GM21825 (cell line): Measurements from ENCODE around the gene EYS.

Experiments
- ATAC-seq: cut with Tn5 transposase; IDR thresholded peaks from one replicate; pipeline ENCODE4 v1.9.1; 2021; ENCODE audit warnings: mild to moderate bottlenecking, moderate library complexity; ENCODE audit not compliant: unreplicated experiment

The EYS gene

DNA sequence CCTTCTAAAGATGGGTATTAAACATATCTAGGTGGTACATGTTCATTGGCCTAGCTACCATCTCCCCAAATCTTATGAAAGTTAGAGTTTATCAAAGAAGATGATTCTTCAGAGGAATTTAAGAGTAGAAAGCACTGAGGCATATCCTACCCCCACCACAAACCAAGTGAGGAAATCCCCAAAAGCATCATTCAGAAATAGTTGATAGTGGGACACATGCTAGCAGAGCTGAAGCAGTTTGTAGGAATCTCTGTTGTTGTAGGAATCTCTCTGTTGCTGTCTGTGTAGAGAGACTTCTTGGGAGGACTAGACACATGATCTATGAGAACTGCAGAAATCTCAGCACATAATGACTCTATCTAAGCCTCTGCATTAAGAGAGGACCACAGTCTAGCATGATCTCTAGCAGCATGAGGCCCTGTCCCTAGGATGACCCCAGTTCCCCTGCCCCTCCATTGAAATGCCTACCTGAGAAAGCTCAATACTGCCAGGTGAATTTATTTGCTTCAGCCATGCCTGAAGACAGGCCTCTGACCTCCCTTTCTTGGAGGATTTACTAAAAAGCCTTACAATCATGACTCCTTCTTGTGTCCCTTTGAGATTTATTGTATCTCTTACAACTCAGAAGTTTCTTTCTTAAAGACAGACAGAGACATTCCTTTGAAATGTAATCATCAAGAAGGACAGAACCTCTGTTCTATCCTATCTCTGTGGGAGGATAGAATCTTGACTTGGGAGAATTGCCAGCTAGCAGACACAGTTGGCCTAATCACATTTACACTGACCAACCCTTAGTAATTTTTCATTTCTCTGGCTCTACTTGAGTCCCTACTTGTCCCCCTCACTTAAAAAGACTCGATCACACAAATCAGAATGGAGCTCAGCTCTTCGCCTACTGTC is 1489.1 kb downstream of the EYS start:
- ATAC-seq = no peak

DNA sequence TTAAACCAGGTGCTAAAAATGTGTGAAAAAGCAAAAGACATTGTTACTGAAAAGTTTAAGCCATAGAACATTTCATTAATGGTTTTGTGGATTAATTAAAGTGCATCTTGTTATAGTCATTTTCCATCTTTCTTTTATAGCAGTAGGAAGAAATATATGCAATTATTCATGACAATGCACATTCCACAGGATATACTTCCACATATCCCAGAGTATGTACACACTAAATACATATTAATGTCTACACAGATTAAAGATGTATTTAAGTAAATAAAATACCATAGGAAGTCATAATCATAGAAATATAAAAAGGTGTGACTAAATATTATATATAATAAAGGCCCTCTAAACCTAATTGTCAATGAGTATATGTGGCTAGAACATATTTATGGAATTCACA is 1492.7 kb downstream of the EYS start:
- ATAC-seq = no peak

DNA sequence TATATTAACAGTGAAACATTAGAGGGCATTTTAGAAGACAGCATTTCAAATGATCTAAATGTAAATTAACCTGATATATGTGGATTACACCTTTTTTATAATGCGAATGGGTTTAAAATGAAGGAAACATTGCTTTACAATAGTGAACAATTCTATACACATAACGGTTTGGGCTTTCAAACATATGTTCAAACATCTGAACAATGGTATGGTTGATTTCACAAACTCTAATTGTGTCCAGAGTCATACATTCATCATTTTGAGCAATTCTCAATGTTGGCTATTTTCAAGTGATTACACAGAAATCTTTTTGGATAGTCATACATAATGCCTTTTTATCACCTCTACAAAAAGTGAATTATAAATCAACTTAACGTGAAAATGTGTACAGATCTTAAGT is 1493.3 kb downstream of the EYS start:
- ATAC-seq = no peak

DNA sequence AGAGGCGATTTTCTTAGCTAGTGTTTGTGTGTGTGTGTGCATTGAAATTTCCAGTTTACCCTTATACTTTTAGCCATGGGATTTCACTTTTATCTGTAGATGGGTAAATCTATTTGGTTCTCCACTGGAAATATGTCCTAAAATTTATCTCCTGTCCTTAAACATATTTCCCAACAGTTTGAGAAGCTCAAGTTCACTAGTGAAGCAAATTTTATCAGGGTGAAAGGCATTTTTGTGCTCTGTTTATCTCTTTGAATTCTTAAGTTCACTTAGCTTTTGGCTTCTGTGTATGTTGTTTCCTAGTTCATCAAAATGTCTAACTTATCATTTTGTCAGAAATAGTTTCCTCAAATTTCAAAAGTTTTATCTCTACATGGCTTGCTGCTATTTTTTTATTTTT is 1509.8 kb downstream of the EYS start:
- no peak for ATAC-seq

DNA sequence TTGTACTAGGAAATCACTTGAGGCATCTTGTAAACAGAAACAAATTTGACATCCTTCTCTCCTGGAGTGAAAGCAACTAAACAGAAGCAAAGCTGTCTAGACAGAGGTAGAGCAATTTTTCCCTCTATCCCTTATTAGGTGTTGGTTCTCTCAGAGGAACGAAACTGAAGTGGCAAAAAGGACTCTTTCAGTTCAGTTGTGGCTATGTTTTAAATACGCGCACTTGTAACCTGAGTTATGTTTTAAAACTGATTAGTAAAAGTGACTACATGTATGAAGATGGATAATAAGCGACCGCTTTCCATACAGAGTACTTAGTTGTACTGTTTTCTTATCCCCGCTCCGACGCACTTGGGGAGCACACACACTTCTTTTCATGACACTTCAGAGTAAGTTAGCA is 1520.4 kb downstream of the EYS start:
- no peak for ATAC-seq

DNA sequence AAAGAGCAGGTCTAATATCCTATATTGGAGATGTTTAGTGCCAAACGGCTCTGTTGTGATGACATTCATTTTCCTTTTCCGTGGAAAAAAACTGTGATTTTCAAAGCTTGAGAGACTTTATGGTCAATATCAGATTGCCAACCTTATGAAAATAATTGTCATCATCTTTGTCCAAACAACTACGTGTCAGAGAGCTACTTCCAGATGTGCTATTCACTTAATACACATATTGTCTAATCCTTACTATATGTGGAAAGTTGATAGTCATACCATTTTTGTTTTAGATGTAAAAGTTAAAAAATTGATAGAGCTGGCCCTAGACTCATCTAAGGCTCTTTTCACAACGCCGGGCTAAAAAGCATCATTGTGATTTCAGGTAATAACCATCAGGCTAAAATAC is 1521.4 kb downstream of the EYS start:
- no peak for ATAC-seq

DNA sequence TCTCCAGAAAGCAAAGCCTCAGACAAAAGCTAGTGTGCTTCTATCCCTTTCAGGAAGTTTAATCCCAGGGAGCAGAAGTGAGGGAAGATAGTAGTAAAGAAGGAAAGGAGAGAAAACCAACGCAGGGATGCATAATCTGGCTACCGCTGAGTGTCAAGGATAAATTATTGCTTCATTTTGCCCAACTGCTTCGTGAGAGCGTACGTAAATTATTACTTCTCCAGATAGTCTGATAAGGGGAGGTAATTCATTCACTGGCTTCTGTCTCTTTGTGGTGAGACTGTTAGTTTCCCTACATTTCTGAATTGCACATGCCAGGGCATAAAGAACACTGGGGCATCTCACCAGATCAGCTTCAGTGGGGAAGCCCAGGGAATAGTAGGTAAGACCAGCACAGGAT is 1531.7 kb downstream of the EYS start:
- no peak for ATAC-seq

DNA sequence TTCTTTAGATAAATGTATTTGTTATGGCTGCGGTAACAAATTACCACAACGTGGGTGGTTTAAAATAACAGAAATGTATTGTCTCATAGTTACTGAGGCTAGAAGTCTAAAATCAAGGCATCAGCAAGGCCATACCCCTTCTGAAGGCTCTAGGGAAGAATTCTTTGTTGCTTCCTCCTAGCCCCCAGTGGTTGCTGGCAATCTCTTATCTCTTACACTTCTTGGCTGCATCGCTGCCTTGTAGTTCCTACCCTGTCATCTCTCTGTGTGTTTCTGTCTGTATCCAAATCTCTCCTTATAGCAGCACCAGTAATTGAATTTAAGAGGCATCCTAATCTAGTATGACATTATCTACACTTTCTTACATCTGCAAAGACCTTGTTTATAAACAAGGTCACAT is 1536.7 kb downstream of the EYS start:
- no peak for ATAC-seq

DNA sequence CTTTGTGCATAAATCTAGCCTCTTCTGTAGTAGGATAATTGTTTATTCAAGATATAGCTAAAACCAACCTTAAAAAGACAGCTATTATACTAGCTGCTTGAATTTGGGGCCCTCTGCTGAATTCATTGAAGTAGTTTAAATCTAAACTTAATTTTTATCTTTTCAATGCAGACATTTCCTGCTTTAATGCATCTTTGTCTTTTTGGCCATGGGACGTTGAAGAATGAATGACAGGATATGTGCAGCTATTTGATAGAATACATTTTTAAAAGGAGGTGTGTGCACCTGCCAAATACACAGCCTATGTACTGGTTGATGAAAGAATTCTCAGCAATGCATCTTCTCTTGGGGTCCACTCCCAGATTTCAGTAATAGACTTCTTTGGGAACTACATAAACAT is 1546.5 kb downstream of the EYS start:
- ATAC-seq = no peak

DNA sequence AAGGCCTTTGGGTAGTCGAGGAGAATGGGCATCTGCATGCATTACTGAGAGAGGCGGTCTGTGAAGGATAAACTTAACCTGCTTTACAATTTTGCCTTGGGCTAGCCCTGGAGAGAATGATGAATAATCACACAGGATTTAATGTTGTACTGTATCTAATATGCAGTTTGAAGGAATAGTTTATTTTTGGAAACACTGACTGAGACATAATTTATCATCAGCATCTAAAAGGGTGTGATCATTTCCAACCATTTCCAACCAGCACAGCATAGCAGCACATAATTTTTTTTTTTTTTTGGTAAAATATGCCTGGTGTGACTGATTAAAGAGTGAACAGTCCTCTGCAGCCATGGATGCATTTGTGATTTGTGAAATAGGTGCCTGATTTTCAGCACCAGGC is 1552.0 kb downstream of the EYS start:
- ATAC-seq = no peak

DNA sequence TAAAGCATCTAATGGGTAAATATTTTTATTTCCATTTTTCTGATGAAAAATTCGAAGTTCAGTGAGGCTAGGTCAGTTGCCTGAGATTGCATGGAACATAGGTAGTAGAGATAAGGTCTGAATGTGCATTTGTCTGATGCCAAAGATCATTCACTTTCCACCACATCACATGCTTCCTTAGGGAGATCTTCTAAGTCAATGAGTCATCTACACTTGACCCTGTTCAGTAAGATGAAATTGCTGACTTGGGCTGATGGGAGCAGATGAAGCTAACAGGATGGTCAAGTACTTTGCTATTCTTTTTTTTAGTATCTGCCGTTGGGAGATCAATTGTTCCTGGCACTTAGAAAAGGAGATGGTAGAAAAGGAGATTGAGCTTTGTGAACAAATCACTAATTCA is 1560.2 kb downstream of the EYS start:
- no peak for ATAC-seq

DNA sequence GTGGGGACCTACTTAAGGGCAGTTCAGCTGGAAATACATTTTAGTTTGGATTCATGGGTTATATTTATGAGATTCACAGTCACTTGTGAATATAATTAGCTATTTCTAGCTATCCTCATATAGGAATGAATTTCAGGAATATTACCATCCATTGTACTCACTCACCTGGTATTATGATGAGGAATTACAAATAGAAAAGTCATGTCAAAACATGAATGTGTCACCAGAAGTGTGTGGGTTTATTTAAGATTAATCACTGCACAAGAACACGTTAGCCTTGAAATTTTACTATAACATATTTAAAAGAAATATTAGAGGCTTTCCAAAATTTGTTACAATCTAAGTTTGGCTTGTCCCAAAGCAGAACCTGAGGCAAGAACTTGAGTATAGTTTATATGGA is 1560.9 kb downstream of the EYS start:
- ATAC-seq = no peak

DNA sequence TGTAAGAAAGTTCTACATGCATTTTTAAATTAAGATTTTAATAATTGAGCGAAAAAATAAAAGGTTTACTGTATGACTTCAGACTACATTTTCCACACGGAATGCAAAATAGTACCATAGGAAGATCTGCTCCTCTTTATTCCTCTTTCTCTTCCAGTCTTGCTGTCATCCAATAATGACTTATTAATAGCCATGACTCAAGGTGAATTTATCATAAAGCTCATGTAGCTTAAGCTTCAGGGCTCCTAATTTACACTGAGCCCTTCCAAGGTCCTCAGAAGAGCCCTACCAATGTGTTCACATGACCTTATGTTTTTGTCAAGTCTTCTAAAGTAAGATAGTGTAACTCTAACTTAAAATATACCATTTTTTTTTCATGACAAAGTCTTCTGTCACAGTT is 1561.4 kb downstream of the EYS start:
- no peak for ATAC-seq

DNA sequence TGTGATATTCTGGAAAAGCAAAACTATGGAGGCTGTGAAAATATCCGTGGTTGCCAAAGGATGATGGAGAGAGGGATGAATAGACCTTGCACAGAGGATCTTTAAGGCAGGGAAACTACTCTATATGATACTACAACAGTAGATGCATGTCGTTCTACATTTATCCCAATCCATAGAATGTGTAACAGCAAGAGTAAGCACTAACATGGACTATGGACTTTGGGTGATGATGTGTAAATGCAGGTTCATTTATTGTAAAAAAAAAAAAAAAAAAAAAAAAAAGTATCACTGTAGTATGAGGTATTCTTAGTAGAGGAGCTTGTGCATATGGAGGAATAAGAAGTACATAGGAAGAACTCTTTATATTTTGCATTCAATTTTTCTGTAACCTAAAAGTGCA is 1563.9 kb downstream of the EYS start:
- ATAC-seq = no peak

DNA sequence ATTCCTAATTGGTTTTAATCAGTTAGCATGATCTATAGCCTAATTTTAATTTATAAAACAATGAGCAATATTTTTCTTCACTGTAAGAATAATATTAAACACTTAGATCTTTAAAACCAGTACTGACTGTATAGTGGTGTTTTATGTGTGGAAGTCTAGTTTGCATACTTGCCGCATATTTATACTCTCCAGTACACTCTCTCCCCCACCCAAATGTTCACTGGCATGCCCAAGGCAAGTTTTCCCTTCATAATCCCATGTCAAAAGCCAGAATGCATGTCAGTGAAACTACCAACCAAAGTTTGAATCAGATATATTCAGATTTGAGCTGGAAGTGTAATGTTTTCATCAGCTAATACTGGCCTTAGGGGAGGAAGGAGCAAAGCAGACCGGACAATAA is 1565.3 kb downstream of the EYS start:
- ATAC-seq = no peak

DNA sequence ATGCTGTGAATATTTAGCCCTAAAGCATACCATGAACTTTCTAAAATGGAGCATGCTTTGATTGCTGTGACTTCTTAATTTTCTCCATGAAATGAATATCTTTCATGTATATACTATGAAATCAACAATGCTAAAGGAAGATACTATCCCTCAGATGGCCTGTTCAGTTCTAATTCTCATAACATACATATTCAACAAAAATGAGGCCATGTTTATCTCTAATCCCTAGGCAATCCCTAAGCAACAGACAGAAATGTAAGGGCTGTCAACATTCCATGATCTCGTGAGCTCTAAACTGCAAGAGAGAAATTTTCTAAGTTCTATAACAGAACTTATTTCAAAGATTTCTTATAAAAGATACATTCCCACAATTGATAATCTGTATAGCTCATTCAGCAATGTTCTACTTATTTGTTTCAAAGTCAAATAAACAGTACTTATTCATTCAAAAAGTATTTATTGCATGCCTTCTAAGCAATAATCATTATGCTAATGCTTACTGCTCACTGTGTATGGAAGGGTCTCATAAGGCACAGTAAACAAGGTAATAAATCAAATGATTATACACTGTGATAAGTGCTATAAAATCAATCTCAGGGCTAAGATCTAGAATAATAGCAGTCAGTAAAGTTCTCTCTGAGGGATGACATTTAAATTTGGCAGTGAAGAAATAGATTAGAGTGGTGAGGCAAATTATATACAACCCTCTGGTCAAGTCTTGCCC is 1578.6 kb downstream of the EYS start:
- no peak for ATAC-seq

DNA sequence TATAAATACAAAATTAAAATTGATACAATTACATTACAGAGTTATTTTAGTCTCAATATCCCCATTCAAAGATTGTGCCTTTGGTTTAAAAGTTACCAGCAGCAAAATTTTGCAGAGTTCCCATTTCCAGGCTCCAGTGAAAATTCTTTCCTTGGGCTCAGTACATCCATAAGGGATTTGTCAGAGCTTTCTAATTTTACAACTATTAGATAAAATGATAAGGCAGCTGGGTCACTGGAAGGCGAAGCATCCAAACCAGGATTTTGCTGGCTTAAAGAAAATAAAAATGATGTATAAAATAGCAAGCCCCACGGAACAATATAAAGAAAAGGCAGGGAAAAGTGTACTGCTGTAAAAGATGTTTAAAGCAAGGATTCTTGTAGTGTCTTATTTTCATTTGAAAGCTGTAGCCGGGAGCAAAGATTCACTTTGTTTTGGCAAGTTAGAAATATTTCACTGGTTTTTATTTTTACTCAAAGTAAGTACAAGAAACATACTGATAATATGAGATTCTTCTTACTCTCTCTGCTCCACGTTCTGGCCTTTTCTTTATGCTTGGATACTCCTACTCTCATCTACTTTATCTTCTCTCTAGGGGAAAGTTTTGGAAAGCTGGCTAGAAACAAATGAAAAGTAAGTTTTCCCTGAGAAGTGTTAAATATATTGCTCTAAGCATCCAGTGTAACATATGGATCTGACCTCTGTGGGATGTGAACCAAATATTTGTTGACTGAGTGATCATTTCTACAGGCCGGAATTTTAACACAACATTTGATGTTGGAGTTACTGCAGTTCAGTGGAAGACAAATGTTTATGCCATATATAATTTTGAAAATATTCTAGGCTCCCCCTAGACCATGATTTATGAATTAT is 1583.0 kb downstream of the EYS start:
- no peak for ATAC-seq

DNA sequence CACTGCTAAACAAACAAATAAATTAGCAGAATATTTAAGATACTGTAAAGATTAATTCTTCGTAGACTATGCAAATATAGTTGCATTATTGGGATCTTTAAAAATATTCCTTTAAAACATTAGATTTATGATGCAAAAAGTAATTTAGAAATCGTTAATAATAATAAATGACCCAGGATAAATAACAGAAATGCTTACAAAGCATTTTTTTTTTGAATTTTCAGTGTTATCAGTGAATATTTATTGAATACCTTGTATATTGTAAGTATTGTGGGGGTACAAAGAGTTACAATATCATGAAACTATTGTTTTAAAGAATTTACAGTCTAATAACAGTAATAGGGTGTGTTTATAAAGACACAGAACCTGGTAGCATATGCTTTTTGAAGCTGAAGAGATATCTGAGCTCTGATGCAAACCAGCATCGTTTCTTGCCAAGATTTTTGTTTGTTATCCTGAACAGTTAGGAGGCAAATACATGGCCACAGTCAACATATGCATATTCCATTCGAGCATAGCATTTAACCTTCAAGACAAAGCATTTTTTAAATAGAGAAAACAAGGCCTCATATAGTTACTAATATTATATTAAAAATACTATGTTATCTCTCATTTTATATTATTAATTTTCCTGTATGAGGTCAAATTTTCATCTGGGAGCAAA is 1584.2 kb downstream of the EYS start:
- ATAC-seq = no peak

DNA sequence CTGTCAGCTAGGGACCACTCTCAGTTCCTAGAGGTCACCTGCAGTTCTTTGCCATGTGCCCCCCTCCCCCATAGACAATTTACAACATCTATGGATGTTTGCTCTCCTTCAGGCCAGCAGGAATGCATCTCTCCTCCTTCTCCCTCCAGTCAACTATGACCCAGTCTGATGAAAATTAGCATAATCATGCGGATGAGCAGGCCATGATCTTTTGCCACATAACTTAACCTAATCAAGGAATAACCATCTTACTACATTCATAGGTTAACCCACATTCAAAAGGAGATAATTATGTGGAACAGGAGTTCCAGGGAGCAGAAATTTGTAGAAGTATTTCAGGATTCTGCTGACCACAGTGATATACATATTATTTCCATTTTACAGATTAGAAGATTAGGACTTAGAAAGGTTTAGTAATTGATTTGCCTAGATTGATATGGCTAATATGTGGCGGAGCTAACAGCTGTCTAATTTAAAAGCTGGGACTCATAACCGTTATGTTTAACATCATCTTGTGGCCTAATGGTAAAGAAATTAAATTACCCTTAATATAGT is 1585.9 kb downstream of the EYS start:
- no peak for ATAC-seq

DNA sequence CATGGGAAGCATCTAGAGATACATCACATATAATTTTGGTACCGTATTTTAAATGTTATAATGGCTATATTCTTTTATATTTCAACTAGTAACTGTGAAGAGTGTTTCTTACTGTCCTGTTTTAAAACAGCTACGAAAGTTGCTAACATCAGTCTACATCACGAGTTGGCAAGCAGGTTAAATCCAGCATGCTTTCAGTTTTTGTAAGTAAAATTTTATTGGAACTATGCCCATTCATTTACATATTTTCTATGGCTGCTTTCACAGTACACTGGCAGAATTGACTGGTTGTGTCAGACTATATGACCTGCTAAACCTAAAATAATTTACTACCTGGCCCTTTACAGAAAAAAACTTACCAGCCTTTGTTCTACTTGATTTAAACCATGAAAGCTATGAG is 1593.3 kb downstream of the EYS start:
- ATAC-seq = no peak

DNA sequence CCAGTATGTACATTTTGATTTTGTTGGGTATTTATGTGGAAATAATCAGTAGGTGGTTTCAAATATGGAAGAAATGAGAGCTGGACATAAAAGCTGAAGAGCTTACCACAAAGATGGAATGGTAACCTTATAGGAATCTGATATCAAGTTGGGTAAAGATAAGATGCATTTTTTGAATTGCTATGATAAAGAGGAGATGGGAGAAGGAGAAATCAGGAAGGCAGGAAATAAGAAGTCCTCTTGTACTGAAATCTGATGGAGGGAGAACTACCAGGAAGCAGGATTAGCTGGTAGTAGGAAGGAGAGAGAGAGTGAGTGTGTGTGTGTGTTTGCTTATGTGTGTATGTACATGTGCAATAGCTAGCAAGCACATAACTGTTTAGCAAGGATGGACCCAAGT is 1603.0 kb downstream of the EYS start:
- no peak for ATAC-seq
